ENCODE results near the gene KIAA0753. TPM values are rescaled to one million over a fixed set of nuclear protein-coding genes. Genes with fewer than 3 reads are reported as not detected.
"Not testable (repeated sequence)": the region's sequence is repeated elsewhere in the genome, so short reads cannot be mapped to it uniquely, and the experiment has no call there.

KIAA0753 gene
- total RNA-seq, 4 donors from 2014 or later: 14.7 to 36.3 (median 23.3) TPM

DNA sequence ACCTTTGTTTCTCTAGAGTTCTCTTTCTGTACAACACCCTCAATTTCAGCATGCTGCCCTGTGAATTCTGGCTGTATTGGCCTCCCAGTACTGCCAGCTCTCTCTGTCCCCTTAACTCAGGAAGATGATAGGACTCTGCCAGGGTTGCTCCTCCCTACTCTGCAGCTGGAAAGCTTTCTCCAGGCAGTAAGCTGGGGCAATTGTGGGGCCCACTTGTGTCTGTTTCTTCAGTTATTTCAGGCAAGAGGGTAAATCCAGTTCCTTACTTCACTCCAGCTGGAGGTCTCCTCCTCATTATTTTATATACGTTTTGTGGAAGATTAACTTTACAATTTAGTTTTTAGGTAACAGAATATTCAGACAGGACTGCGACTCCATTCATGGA is 20.9 kb upstream of the KIAA0753 start:
- TF ChIP-seq, protein P1, sequence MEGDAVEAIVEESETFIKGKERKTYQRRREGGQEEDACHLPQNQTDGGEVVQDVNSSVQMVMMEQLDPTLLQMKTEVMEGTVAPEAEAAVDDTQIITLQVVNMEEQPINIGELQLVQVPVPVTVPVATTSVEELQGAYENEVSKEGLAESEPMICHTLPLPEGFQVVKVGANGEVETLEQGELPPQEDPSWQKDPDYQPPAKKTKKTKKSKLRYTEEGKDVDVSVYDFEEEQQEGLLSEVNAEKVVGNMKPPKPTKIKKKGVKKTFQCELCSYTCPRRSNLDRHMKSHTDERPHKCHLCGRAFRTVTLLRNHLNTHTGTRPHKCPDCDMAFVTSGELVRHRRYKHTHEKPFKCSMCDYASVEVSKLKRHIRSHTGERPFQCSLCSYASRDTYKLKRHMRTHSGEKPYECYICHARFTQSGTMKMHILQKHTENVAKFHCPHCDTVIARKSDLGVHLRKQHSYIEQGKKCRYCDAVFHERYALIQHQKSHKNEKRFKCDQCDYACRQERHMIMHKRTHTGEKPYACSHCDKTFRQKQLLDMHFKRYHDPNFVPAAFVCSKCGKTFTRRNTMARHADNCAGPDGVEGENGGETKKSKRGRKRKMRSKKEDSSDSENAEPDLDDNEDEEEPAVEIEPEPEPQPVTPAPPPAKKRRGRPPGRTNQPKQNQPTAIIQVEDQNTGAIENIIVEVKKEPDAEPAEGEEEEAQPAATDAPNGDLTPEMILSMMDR (IDR thresholded peaks at IDR 0.05): no peak
- H3K4me1 ChIP-seq: peaks cover 0 to 5% (median 0%) of the 10 kb centered on the region in 4 donors
- DNase-seq: no peak
- H3K4me3 ChIP-seq: no peak overlapping the region
- H3K36me3 ChIP-seq: no peaks in the 10 kb centered on the region
- no peaks in the 10 kb centered on the region for H3K27me3 ChIP-seq
- H3K9me3 ChIP-seq: no peaks in the 10 kb centered on the region
- H3K27ac ChIP-seq: peak overlapping the region in 1 of 4 donors; percentile 70

DNA sequence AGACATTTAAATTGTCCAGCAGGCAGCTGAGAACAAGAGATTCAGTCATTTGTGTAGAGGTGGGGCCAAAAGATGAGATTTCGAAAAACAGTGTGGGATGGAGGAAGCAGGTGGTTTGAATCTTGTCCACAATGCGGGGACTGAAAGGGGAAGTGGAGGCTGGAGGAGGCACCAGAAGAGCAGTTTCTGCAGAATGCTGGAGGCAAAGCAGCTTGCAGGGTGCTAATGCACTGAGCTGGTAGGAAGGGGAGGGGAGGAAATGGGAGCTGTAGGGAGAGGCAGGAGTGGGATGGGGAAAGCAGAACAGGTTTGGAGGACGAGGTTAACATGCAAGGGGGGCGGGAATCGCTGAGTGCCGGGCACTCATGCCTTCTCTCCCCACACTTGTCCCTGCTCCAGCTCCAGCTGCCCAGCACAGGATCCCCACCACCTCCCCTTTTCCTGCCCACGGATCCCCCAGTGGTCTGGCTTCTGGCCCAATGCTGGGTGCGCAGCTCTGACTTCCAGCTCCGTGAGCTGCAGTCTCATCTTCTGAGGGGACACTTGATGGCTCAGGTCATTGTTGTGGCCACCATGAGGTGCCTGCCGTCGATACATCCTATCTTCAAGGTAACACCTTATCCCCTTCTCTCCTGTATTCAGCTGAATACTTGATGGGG is 20.4 kb upstream of the KIAA0753 start:
- H3K4me3 ChIP-seq: peak overlapping the region in 1 of 4 donors; percentile 15
- H3K9me3 ChIP-seq: no peaks in the 10 kb centered on the region
- H3K36me3 ChIP-seq: no peaks in the 10 kb centered on the region
- TF ChIP-seq, protein P1 (IDR thresholded peaks at IDR 0.05): no peak
- TF ChIP-seq POLR2A (IDR thresholded peaks at IDR 0.05): no peak
- H3K27ac ChIP-seq: peak overlapping the region in 1 of 4 donors; percentile 70
- H3K27me3 ChIP-seq: no peaks in the 10 kb centered on the region
- peaks cover 0 to 5% (median 0%) of the 10 kb centered on the region in 4 donors for H3K4me1 ChIP-seq
- DNase-seq: peak in 2 of 3 donors; percentile 63 to 66

DNA sequence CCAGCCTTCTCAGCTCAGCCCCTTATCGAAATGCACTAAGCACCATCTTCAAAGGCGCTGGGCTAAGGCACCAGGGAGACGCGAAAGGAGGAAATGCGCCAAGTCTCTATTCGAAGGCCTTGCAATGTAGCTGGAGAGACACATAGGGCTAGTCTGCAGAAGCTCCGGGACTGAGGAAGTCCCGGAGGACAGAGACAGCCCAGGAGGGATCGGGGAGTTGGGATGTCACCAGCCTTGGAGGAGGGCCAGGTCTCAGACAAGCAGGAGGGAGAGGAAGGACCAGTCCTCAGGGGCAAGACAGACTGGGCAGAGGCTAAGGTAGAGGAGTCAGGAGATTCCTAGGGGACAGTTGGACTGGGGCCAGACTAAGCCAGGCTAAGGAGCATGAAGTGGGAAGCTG is 19.6 kb upstream of the KIAA0753 start:
- no peaks in the 10 kb centered on the region for H3K36me3 ChIP-seq
- H3K27me3 ChIP-seq: no peaks in the 10 kb centered on the region
- no peak for DNase-seq
- H3K9me3 ChIP-seq: no peaks in the 10 kb centered on the region
- H3K27ac ChIP-seq: peak overlapping the region in 1 of 4 donors; percentile 70
- peaks cover 0 to 5% (median 3%) of the 10 kb centered on the region in 4 donors for H3K4me1 ChIP-seq
- no peak overlapping the region for H3K4me3 ChIP-seq
- TF ChIP-seq, protein P1 (IDR thresholded peaks at IDR 0.05): no peak
- no peak for TF ChIP-seq POLR2A (IDR thresholded peaks at IDR 0.05)

DNA sequence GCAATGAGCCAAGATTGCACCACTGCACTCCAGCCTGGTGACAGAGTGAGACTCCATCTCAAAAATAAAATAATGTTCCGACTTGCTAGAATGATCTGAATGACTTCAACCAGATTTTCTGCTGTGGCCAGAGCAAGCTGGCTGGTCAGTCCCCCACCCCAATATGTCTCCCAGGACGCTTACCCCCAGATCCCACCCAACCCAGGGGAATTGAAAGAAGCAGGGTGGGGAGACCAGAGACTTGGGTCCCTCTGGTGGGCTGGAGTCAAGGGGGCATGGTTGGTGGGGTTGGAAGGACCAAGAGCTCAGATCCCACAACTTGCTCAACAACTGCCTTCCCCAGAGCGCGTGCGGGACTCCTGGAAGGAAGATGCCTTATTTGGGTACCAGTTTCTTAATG is 17.9 kb upstream of the KIAA0753 start:
- not testable (repeated sequence) for H3K4me3 ChIP-seq, H3K36me3 ChIP-seq, H3K9me3 ChIP-seq, DNase-seq, H3K27me3 ChIP-seq
- Histone ChIP-seq H3K27ac (peak overlapping the region in 1 of 4 donors; percentile 65), H3K4me1 (peaks cover 0 to 14% (median 3%) of the 10 kb centered on the region in 4 donors)

DNA sequence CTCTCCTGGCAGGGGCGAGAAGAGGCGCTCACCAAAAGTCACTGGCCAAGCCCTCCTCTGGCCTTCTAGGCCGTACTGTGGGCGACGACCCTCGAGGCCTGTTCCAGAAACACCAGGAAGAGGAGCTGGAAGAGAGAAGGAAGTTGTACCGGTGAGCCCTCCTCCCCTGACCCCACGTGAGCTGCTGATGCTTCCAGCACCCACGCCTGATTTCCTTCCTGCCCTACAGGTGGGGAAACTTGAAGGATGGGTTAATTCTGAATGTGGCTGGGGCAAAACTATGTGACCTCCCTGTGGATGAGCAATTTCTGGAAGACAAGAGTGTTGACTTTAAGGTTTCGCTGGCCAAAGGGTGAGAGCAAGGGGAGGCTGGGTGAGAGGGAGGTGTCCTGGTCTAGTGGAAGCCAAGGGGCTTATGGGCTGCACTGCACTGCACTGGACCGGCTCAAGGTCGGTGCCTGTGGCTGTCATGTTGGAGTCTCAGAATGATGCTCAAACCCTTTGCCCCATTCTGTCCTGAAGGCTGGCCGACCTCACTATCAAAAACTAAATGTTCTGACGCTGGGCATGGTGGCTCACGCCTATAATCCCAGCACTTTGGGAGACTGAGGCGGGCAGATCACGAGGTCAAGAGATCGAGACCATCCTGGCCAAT is 17.2 kb upstream of the KIAA0753 start:
- Histone ChIP-seq H3K27ac (peak overlapping the region in 1 of 4 donors; percentile 65), H3K4me3 (peak overlapping the region; percentile 27 to 42 (median 40)), H3K36me3 (no peaks in the 10 kb centered on the region), H3K4me1 (peaks cover 0 to 14% (median 3%) of the 10 kb centered on the region in 4 donors), H3K9me3 (no peaks in the 10 kb centered on the region), H3K27me3 (no peaks in the 10 kb centered on the region)
- no peak for TF ChIP-seq POLR2A (IDR thresholded peaks at IDR 0.05)
- TF ChIP-seq, protein P1 (IDR thresholded peaks at IDR 0.05): no peak
- no peak for DNase-seq

DNA sequence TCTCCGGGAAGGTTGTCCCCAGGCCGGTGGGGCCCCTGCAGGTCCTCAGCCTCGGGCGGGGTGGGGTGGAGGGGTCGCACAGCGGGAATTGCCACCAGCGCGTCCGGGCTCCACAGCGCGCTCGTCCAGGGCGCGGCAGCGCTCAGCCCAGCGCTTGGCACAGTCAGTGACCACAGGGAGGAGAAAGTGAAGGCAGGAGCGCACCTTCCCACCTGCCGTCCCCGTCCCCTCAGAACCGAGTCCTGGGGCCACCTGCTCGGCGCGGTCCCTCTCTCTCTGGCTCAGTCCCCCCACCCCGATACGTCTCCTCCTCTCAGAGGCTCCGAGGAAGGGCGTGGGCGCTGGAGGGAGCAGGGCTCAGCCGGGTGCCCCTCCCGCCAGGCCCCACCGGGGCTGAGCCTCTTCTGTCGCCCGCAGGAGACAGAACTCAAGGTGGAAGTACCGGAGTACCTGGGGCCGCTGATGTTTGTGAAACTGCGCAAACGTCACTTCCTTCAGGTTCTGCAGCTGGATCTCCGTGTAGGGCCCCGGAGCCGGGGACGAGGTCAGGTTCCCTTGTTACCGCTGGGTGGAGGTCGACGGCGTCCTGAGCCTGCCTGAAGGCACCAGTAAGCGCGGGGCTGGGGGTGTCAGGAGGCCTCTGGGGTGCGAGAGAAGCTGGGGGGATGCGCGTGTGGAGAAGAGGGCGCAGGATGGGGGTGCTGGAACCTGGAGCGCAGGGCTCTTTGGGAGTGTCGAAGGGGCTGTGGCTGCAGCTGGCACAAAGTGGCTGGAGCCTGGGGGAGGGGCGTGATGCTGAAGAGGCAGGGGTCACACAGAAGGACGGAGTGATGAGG is 16.5 kb upstream of the KIAA0753 start:
- peak overlapping the region; percentile 27 to 42 (median 40) for H3K4me3 ChIP-seq
- not testable (repeated sequence) for H3K36me3 ChIP-seq

DNA sequence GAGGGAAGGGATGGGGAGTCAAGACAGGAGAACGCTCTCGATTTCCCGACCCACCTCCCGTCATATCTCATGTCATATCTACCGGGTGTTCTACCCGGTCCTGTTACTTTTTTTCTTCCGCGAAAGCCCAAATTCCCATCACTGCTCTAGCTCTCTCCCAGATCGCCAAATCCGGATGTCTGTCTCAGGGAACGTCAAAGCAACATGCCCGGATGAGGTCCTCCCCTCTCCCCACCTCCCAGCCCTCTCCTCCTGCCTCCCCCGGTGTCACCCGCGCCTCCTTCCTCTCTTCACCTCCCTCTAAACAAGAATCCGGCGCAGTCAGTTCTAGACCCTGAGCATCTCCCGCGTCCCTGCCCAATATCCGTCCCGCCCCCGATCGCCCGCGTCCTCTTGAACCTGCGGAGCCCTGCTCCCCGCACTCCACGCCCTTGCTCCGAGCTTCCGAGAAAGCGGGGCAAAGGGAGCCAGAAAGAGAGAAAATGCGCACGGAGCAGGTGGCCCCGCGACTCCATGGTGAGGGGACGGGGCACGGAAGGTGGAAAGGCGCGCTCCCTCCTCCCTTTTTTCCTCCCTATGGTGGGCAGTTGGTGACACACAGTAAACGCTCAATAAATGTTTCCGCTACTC is 15.3 kb upstream of the KIAA0753 start:
- H3K27me3 ChIP-seq, H3K27ac ChIP-seq, H3K4me3 ChIP-seq, H3K9me3 ChIP-seq, DNase-seq, H3K36me3 ChIP-seq: not testable (repeated sequence)
- peaks cover 0 to 14% (median 7%) of the 10 kb centered on the region in 4 donors for H3K4me1 ChIP-seq

More for the DNA sequence above, 16.5 kb upstream of the KIAA0753 start:
- H3K9me3 ChIP-seq, H3K27me3 ChIP-seq: not testable (repeated sequence)
- Histone ChIP-seq H3K27ac (peak overlapping the region in 1 of 4 donors; percentile 65), H3K4me1 (peaks cover 0 to 14% (median 6%) of the 10 kb centered on the region in 4 donors)
- peak in 2 of 3 donors; percentile 66 to 81 for DNase-seq

All from Peyer's patch (tissue), 4 donors.